ENCODE measurements around the gene ANKRD52.

DNA sequence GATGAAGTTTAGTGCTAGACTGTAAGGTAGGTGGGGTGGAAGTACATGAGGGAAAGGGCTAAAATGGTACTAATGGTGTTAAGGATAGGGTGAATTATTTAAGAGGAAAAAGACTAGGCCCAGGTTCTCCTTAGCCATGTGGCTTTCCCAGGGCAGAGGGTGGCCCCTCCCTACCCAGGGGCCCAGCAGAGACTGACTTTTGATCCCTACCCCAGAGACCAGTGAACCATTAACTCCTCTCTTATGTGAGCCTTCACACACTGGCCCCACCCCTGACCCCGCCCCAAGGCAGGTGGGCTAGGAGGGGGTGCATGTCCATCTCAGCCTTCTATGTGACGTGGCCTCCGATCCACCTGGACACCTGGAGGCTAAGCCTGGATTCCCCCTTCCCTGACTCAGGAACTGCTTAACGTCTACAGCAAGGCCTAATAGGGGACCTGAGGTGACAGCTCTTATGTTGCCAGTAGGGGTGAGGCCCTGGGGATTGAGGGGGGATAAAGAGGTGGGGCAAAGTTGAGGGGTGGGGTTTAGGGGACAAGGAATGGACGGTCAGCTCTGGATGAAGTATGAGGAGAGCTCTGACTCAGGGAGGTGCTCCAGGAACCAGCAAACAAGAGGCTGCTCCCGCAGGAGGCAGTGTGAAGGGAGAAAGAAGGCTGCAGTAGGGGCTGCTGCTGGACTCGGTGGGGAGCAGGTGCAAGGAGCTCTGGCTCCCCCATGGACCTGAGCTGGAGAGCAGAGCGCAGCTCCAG, 27.6 kb downstream of the ANKRD52 start:
- TF ChIP-seq POLR2A (IDR thresholded peaks at IDR 0.05) (peak; percentile 63 to 88 (median 84)), CTCF (IDR thresholded peaks at IDR 0.05) (peak in 2 of 7 experiments; percentile 1 to 8)
